Nephron (organoid): ENCODE measurements around the gene OR5B17.

Experiments
- H3K27ac Mint-ChIP-seq, 3 experiments: 2 replicates each; pipeline ENCODE4 v1.8.0; 2020; ENCODE audit warnings: mixed read lengths in 3 of 3, mild to moderate bottlenecking in 2 of 3, moderate library complexity in 1 of 3
- H3K27me3 Mint-ChIP-seq: 2 replicates; pipeline ENCODE4 v1.8.0; 2021; ENCODE audit warnings: low read depth, mild to moderate bottlenecking, moderate library complexity, mixed read lengths
- H3K36me3 Mint-ChIP-seq: 2 replicates; pipeline ENCODE4 v1.8.0; 2020; ENCODE audit warnings: low read depth, mixed read lengths
- H3K4me1 Mint-ChIP-seq: 2 replicates; pipeline ENCODE4 v1.8.0; 2020; ENCODE audit warnings: mixed read lengths
- H3K4me3 Mint-ChIP-seq, 3 experiments: 2 replicates each; pipeline ENCODE4 v1.8.0; 2020; ENCODE audit warnings: mild to moderate bottlenecking in 3 of 3, mixed read lengths in 3 of 3, moderate library complexity in 2 of 3
- H3K9me3 Mint-ChIP-seq: 2 replicates; pipeline ENCODE4 v1.8.0; 2020; ENCODE audit warnings: mixed read lengths
- CTCF ChIP-seq, 3 experiments: fragments of 200-600 bp; sonication (generic); IDR thresholded peaks; one replicate each; pipeline ENCODE4 v1.5.0; 2021; ENCODE audit warnings: antibody characterized with exemption in 3 of 3; ENCODE audit not compliant: unreplicated experiment in 3 of 3

The OR5B17 gene

GRCh38 chr11:58391879-58392278 is 33.0 kb upstream of the OR5B17 start:
- H3K4me3 Mint-ChIP-seq, result no peak overlapping the region
- no peak for TF ChIP-seq CTCF (IDR thresholded peaks at IDR 0.05; ENCODE audit: unreplicated experiment in 3 of 3)
- H3K4me1 Mint-ChIP-seq, result no peaks in the 10 kb centered on the region
- peaks cover 8% of the 10 kb centered on the region for H3K9me3 Mint-ChIP-seq
- H3K36me3 Mint-ChIP-seq, result no peaks in the 10 kb centered on the region
- no peaks in the 10 kb centered on the region for H3K27me3 Mint-ChIP-seq
- H3K27ac Mint-ChIP-seq, result no peak overlapping the region

GRCh38 chr11:58390551-58391063 is 31.7 kb upstream of the OR5B17 start:
- no peaks in the 10 kb centered on the region for H3K36me3 Mint-ChIP-seq
- TF ChIP-seq CTCF (IDR thresholded peaks at IDR 0.05; ENCODE audit: unreplicated experiment in 3 of 3), result no peak
- peaks cover 6% of the 10 kb centered on the region for H3K9me3 Mint-ChIP-seq
- no peaks in the 10 kb centered on the region for H3K4me1 Mint-ChIP-seq
- H3K27me3 Mint-ChIP-seq, result no peaks in the 10 kb centered on the region
- H3K27ac Mint-ChIP-seq, result no peak overlapping the region
- no peak overlapping the region for H3K4me3 Mint-ChIP-seq

GRCh38 chr11:58354727-58355126 is 4.1 kb downstream of the OR5B17 start:
- Mint-ChIP-seq H3K27me3 (peaks cover 7% of the 10 kb centered on the region), H3K9me3 (no peaks in the 10 kb centered on the region), H3K4me3 (no peak overlapping the region), H3K36me3 (no peaks in the 10 kb centered on the region), H3K4me1 (no peaks in the 10 kb centered on the region), H3K27ac (no peak overlapping the region)
- TF ChIP-seq CTCF (IDR thresholded peaks at IDR 0.05; ENCODE audit: unreplicated experiment in 3 of 3), result no peak

GRCh38 chr11:58345204-58345603 is 13.7 kb downstream of the OR5B17 start:
- no peak overlapping the region for H3K4me3 Mint-ChIP-seq
- H3K27me3 Mint-ChIP-seq, result no peaks in the 10 kb centered on the region
- no peak overlapping the region for H3K27ac Mint-ChIP-seq
- no peaks in the 10 kb centered on the region for H3K4me1 Mint-ChIP-seq
- no peaks in the 10 kb centered on the region for H3K36me3 Mint-ChIP-seq
- no peak for TF ChIP-seq CTCF (IDR thresholded peaks at IDR 0.05; ENCODE audit: unreplicated experiment in 3 of 3)
- H3K9me3 Mint-ChIP-seq, result no peaks in the 10 kb centered on the region

- no peaks in the 10 kb centered on the region for H3K4me1 Mint-ChIP-seq
- no peak overlapping the region for H3K4me3 Mint-ChIP-seq
- no peaks in the 10 kb centered on the region for H3K27me3 Mint-ChIP-seq
- H3K27ac Mint-ChIP-seq, result no peak overlapping the region
- no peaks in the 10 kb centered on the region for H3K36me3 Mint-ChIP-seq
- peaks cover 9% of the 10 kb centered on the region for H3K9me3 Mint-ChIP-seq
- no peak for TF ChIP-seq CTCF (IDR thresholded peaks at IDR 0.05; ENCODE audit: unreplicated experiment in 3 of 3)
These were observed 24.2 kb downstream of the OR5B17 start for GRCh38 chr11:58334708-58335107.

GRCh38 chr11:58330861-58331260 is 28.0 kb downstream of the OR5B17 start:
- no peak for TF ChIP-seq CTCF (IDR thresholded peaks at IDR 0.05; ENCODE audit: unreplicated experiment in 3 of 3)
- Mint-ChIP-seq H3K9me3 (peaks cover 15% of the 10 kb centered on the region), H3K4me3 (no peak overlapping the region), H3K4me1 (no peaks in the 10 kb centered on the region), H3K27me3 (no peaks in the 10 kb centered on the region), H3K27ac (no peak overlapping the region), H3K36me3 (no peaks in the 10 kb centered on the region)
